HK-2 (cell line): ENCODE data around the gene PLEKHG4B.
"Not testable (repeated sequence)": the region's sequence is repeated elsewhere in the genome, so short reads cannot be mapped to it uniquely, and the experiment has no call there.

Experiments used
- DNase-seq: peaks from one replicate; pipeline ENCODE4 v3.0.0-alpha.2; 2018; ENCODE audit not compliant: unreplicated experiment

The PLEKHG4B gene

GRCh38 chr5:155651-156410 lies 63.9 kb downstream of the PLEKHG4B start:
- DNase-seq: no peak

DNA sequence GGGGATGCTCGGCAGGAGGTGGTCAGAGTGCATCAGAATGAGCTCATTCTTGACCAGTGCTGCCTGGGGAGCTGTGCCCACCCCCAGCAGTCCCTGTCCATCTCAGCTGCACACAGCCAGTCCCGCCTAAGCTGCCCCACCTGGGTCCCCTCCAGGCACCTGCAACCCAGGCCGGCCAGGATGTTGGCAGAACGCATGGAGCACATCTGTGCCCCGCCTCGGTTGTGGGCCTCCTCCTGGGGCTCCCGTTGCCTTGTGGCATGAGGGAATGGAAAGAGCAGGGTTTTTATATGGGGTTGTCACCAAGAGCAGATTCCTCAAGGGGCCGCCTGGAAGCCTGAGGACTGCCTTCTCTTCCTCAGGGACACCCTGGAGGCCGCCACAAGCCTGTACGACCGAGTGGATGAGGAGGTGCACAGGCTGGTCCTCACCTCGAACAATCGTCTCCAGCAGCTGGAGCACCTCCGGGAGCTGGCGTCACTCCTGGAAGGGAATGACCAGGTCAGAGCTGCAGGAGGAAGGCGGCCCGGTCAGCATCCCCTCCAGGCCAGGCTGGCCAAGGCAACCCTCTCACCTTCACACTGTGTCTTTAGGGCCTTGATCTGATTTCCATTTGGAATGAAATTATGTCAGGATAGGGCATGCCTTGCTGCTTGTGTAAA lies 64.6 kb downstream of the PLEKHG4B start:
- DNase-seq: no peak

GRCh38 chr5:157126-157715 lies 65.3 kb downstream of the PLEKHG4B start:
- no peak for DNase-seq

- DNase-seq: no peak
Measured at GRCh38 chr5:157801-158200, 65.8 kb downstream of the PLEKHG4B start.

DNA sequence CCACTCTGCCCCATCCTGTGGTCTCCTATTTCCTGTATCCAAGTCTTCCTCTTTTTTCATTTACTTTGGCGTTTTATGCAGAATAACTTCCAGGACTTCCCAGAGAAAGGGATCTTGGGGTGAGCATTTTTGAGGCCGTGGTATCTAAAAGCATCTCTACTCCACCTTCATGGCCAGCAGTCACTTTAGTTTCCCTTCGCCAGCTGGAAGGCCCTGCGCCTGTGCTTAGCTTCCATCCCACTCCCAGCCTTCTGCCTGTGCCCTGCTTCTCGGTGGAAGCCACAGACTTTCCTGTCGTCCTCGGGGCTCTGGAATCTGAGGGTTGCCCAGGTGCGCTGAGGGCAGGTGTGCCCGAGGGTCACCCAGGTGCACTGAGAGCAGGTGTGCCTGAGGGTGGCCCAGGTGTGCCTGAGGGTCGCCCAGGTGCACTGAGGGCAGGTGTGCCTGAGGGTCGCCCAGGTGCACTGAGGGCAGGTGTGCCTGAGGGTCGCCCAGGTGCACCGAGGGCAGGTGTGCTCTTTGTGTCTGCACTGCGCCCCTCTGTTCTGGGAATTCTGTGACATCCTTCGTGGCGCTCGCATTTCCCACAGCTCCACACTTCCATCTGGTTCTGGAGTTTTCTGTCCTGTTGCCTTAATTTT lies 67.0 kb downstream of the PLEKHG4B start:
- no peak for DNase-seq

DNA sequence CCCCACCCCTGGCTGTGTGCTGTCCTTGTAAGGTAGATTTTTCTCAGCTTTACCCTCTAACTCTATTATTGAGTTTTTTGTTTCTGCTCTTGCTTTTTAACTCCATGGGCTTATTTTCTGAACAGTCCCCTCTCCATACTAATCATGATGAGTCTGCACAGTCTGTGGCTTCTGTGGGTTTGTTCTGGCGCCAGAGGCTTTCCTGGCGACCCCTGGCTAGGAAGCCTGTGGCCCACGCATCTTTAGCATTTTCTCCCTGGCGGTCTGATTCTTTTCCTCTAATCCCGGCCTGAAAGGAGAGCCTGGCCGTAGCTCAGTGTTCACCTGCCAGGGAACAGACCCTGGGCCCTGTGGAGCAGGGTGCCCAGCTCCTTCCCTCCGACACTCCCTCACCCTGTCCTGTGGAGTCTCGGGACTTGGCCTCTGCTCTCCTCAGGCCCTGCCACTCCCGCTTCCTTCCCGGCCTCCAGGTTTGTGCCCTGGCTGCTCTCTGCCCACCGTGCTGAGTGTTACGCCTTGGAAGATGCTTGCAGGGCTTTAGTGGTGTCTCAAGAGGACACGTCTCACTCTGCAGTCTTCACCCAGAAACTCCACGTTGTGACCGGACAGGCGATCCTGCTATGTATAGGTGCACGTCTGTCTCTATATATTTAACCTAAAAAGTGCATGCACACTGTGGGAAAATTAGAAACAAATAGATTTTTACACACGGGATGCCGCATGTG lies 67.6 kb downstream of the PLEKHG4B start:
- peak; percentile 45 for DNase-seq

DNA sequence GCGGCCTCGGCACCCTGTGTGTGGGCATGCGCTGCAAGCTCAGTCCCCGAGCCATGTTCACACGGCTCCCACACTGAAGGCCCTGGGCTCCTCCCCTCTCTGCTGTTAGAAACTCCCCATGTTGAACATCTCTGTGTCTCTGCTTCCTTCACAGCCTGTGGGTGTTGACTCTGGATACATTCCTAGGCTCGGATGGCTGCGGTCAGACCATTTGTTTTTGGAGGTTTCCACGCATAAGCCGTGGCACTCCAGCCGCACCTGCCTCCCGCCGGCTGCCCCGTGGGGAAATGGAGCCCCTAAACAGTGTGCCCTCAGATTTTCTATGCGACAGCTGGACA lies 68.2 kb downstream of the PLEKHG4B start:
- DNase-seq: no peak

- DNase-seq: no peak
Measured at GRCh38 chr5:160921-161802, 69.2 kb downstream of the PLEKHG4B start.

DNA sequence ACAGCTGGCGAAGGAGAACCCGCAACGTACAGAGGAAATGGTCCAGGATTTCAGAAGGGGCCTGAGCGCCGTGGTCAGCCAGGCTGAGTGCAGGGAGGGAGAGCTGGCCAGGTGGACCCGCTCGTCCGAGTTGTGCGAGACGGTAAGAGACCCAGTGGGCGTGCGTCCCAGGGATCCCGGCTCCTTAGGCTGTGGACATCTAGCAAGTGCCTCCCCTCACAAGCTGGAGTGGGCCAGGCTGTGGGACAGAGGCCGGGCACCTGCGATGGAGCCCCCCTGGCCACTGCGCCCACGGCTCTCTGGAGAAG lies 69.8 kb downstream of the PLEKHG4B start:
- no peak for DNase-seq

- no peak for DNase-seq
Measured at GRCh38 chr5:162190-162564, 70.2 kb downstream of the PLEKHG4B start.

GRCh38 chr5:162565-163337 lies 70.8 kb downstream of the PLEKHG4B start:
- no peak for DNase-seq

DNA sequence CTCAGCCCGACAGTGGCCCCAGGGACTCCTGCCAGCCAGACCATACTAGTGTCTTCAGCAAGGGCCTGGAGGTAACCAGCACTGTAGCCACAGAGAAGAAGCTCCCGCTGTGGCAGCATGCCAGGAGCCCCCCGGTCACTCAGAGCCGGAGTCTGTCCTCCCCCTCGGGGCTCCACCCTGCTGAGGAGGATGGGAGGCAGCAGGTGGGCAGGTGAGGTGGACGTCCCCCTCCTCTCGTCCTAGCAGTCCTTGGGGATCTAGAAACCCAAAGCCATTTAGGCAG lies 71.3 kb downstream of the PLEKHG4B start:
- DNase-seq: no peak

GRCh38 chr5:163841-164240 lies 71.9 kb downstream of the PLEKHG4B start:
- no peak for DNase-seq

GRCh38 chr5:164244-164643 lies 72.3 kb downstream of the PLEKHG4B start:
- DNase-seq: no peak

DNA sequence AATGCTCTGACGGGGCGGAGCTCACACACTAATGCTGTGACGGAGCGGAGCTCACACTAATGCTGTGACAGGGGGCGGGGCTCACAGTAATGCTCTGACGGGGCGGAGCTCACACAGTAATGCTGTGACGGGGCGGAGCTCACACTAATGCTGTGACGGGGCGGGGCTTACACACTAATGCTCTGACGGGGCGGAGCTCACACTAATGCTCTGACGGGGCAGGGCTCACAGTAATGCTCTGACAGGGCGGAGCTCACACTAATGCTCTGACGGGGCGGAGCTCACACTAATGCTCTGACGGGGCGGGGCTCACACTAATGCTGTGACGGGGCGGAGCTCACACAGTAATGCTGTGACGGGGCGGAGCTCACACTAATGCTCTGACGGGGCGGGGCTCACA lies 72.8 kb downstream of the PLEKHG4B start:
- DNase-seq: not testable (repeated sequence)

GRCh38 chr5:166441-167372 lies 74.7 kb downstream of the PLEKHG4B start:
- DNase-seq: no peak

DNA sequence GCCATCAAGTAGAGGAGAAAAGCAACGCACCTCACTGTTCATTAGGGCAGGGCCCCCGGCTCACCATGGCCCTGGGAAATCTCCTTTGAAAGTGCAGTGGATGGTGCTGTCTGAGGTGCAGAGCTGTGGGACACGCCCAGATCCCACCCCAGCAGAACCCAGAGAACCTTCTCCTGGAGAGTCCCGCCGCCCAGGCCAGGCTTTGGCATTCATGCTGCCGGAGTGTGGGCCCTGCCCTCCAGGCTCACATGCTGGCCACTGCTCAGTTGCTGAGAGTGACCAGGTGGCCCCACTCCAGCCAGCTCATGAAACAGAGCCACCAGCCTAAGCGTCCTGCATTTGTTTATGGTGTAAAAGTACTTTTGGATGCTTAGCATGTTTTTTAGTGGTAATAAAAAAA lies 75.5 kb downstream of the PLEKHG4B start:
- no peak for DNase-seq

DNA sequence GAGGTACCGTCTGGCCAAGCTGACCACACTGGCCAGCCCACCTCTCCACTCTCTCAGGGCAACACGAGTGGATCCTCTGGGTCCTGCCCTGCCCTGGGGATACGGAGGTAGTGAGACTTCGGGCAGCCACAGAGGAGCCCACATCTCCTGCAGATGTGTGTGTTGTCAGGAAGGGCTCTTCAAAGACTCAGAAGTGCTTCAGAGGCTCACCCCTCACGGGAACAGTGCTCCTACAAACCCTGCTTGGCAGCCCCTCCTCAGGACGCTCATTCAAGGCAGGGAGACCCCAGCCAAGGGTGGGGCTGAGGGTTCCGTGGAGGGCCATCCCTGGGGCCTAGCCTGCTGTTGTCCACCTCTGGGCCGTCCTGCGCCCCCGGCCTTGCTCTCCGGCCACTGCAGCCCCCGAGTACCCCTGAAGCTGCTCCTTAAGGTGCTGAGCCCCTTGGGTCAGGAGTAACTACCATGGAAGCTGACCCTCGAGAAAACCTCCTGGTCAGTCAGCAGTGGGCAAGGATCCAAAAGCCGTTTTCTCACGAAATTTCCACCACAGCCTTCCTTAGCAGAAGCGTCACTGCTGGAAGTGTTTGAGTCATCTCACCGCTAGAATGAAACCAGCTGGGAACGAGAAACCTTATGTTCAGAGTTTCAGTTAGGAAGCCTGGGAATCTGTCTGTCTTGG lies 76.2 kb downstream of the PLEKHG4B start:
- DNase-seq: peak; percentile 80

GRCh38 chr5:169071-169727 lies 77.2 kb downstream of the PLEKHG4B start:
- DNase-seq: no peak
